Sigmoid colon (tissue), 4 donors: ENCODE results near the gene PDGFD.

ENCODE experiments used
- POLR2AphosphoS5 ChIP-seq, 4 donors: sonication (generic); formaldehyde crosslinking; IDR thresholded peaks; one replicate each; pipeline ENCODE4 v1.6.1; 2017; ENCODE audit warnings: antibody characterized with exemption in 4 of 4
- TF ChIP-seq, protein P1 (sequence below), 4 experiments: fragments of 450-650 bp in 3 of 4; fragments of 200-600 bp in 1 of 4; IDR thresholded peaks; one replicate each; pipeline ENCODE4 v1.5.1; 2016 to 2019; ENCODE audit warnings: antibody characterized with exemption in 4 of 4, mild to moderate bottlenecking in 3 of 4, moderate library complexity in 2 of 4

DNA sequence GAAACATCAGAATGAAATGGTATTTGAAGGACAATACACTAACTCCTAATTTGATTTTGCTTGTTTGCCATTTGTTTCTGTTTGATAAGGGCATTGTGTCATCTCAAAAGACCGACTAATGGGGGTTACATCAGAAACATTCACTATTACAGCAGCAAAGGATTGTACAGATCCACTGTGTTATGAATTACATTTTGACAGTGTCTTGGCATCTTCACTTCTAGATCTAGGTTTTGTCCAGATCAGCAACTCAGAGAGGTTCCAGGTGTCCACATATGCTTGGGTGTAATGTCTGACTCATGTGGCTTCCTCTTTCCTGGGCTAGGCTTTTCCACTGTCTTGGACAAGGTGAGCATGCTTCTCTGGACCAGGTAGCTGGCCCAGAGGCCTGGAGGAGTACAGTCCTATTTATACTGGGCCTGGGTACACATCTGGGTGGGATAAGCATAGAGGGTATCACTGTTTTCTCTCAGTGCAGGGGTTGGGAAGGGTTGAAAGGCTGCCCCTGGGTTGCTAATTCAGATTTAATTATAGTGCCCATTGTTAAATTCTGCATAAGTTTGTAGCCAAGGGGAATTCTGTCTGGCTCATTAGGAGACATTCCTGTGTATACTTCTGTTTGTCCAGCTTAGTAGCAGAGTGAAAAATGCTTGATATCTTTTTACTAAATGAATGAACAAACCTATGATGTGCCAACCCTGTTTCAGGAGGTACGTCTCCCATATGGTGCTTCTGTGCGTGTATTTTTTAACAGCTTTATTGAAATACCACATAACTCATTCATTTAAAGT, 103.7 kb downstream of the PDGFD start:
- TF ChIP-seq POLR2AphosphoS5 (IDR thresholded peaks at IDR 0.05), result no peak
- TF ChIP-seq, protein P1, sequence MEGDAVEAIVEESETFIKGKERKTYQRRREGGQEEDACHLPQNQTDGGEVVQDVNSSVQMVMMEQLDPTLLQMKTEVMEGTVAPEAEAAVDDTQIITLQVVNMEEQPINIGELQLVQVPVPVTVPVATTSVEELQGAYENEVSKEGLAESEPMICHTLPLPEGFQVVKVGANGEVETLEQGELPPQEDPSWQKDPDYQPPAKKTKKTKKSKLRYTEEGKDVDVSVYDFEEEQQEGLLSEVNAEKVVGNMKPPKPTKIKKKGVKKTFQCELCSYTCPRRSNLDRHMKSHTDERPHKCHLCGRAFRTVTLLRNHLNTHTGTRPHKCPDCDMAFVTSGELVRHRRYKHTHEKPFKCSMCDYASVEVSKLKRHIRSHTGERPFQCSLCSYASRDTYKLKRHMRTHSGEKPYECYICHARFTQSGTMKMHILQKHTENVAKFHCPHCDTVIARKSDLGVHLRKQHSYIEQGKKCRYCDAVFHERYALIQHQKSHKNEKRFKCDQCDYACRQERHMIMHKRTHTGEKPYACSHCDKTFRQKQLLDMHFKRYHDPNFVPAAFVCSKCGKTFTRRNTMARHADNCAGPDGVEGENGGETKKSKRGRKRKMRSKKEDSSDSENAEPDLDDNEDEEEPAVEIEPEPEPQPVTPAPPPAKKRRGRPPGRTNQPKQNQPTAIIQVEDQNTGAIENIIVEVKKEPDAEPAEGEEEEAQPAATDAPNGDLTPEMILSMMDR (IDR thresholded peaks at IDR 0.05), result no peak
